GM19238 (cell line): Measurements from ENCODE around the gene MAP3K8.

Source experiments
- DNase-seq: peaks from one replicate; pipeline ENCODE4 v3.0.0; 2011; ENCODE audit warnings: low spot score; ENCODE audit not compliant: insufficient read length

The MAP3K8 gene

DNA sequence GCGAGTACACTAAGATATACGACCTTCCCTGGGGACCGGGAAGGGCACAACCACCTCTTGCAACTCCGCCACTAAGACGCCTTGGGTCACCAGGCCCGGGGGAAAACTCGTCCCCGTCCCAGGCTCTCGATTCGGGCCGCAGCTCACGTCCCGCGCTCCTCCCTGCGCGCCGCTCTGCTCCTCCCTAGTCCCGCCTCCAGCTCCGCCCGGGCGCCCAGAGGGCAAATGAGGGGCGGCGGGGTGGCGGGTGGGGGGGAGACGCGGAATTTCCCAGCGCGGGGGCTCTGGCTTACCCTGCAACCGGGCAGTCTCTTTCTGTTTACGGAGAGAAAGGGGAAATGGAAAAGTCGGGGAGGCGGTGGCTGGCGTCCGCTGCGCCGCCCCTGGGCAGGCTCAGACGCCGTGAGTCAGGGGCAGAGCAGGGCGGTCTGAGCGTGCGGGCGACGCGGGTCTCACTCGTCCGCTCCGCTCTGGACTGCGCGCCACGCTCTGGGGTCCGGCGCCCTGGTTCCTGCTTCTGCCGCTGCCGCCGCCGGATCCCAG lies at the start of gene MAP3K8:
Gene MAP3K8, plus strand, starts transcription at position 455 of the 543 bp plus-strand sequence. CDS start 4,755 bp downstream, outside the sequence.
- peak; percentile 61 for DNase-seq

DNA sequence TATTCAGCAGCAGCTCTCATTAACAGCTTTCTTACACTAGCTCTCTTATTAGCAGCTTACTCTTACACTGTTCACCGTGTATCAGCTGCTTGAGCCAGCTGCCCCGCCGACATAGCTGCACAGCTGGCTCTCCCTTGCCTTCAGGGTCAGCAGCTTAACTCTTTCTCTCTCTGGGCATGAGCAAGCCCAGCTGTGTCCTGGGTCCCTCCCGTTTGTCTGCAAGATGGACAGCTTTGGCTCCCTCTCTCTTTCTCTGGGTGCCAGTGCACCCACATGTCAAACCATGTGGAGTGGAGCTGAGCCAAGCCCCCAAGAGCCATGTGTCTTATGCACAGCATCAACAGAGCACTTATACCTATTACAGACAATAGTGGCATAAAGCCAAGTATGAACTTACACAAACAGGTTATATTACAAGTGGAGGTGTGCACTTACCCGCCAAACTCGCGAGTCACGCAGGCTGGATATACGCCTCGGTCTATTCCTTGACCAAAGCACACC lies 49.2 kb upstream of the MAP3K8 start:
- no peak for DNase-seq

DNA sequence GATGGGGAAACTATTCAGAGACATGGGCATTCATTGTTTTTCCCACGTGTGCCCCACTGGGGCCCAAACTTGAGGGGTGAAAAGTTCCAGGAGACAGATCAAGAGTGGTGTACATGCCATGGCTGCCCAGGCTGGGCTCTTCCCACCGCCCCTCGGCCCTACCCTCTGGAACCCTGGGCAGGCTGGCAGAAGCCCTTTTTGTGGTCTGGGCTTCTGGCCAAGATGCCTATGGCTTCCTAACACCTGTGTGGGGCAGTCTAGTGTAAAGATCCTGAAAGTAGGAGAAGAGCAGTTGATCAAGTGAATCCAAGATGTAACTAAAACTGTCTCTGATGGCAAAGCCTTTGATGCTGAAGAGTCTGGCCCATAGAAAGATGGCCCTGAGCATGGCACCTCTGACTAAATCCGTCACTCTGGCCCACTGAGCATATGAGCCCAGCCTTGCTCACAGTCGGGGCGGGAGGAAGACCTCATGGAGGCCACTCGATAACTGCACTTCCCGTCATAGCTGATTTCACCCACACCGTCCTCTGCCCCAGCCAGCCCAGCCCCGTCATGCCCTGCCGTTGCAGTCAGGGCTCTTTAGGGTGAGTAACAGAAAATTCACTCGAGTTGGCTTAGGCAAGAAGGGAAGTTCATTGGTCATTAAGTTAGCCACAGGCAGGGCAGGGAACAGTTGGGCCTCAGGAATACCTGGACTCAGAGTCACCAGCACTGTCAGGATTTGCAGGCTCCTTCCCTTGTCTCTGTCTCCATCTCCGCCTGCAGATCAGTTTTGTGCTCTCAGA lies 47.0 kb upstream of the MAP3K8 start:
- no peak for DNase-seq

DNA sequence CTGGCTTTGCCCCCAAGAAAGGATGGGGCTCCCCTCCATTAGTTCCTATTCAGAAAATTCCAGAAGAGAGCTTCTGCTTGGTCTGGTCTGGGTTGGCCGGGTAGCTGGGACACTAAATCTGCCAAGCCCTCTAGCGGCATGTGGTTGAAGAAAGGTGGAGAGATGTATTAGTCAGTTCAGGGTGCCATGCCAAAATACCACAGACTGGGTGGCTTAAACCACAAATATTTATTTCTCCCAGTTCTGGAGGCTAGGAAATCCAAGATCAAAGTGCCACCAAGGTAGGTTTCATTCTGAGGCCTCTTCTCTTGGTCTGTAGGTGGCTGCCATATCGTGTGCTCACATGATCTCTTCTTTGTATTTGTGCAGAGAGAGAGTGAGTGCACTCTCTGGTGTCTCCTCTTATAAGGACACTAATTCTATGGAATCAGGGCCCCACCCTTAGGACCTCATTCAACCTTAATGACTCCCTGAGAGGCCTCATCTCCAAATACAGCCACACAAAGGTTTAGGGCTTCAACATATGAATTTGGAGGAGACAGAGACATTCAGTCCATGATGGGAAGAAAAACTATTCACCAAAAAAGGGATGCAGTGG lies 46.2 kb upstream of the MAP3K8 start:
- no peak for DNase-seq

DNA sequence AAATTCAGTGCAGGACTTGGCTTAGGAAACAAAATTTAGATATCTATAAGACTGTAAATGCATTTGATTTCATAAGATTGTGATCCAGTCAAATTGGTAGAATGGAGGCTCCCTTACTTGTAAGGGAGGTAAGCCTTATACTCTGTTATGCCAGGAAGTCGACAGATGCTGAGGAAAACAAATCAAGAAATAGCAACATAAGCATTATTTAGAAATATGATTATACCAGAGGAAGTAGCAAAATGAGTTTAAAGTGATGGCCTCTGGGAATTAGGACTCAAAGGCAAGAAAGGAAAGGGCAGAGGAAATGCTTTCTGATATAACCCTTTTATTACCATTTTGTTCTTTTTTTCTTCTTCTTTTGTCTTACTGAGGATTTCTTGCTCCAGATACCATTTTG lies 44.4 kb upstream of the MAP3K8 start:
- DNase-seq, result no peak

DNA sequence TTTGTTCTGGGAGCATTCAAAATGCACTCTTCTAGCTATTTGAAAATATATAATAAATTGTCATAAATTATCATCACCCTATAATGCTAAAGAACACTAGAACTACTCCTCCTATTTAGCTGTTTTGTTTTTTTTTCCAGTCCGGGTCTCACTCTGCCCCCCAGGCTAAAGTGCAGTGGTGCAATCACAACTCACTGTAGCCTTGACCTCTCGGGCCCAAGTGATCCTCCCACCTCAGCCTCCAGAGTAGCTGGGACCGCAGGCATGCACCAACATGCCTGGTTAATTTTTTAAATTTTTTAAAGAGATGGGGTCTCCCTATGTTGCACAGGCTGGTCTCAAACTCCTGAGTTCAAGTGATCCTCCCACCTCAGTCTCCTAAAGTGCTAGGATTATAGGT lies 43.8 kb upstream of the MAP3K8 start:
- no peak for DNase-seq

DNA sequence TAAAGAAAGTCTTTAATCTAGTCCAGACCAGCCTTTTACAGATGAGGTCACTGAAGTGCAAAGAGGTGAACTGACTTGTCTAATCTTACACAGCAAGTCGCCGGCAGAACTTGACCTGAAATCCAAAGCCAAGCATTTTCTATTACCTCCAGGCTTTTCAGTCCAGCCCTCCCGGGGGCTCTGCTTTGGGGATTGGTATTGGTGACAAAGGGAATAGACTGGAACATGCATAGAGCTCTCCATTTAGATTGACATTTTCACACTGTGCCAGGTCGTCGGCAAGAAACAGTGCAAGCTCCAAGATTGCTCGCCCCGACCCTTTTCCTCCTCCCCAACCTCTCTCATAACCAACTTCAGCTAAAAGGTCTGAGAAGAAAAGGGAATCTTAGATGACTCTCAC lies 42.7 kb upstream of the MAP3K8 start:
- DNase-seq, result no peak

DNA sequence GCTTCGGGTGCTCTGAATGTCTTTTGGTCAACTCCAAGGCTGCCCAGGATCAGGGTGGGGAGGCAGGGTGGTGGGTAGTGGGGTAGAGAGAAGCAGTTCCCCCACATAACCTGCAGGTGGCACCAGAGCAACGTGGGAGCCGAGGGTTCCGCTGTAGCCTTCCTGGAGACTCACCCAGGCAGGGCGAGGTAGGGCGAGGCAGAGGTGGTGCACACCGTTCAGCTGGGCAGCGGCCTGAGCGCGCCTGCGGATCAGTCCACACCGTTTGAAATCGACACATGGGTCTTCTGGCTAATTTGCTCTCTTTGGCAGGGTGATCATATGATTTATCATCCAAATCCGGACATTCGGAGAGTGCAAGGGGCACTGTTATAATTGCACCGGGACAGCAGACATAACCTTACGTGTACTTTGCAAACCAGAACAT lies 41.4 kb upstream of the MAP3K8 start:
- DNase-seq, result peak; percentile 88

DNA sequence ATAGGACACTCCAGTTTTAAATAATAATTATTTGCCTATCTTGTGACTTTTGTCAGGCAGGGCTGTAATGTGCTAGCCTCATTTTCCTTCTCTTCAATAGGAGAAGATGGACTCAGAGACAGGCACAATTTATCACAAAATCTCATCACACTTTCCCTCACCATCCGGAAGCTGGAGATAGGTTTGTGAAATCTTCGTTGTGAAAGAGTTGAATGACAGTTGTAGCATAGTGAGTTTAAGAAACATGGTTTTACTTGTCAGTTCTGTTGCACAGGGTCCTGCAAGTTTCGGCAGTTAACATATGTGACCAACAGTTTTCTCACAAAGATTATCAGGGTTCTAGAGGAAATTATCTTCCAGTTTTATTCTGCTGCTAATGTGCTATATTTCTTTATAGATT lies 37.7 kb upstream of the MAP3K8 start:
- DNase-seq, result no peak

DNA sequence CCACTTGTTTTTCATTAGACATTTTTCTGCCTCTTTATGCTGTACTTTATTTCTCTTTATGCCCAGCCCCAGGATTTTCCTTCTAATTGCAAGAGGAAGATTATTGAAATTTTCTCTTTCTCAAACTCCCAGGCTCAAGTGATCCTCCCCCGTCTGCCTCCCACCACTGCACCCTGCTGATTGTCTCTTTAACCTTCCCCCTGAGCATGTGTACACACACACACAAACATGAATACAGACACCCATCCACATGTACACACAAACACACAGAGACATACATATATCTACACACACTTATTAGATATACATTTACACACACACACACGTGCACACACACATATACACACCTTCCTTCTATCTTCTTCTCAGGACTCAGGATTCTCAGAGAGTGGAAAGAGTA lies 37.3 kb upstream of the MAP3K8 start:
- no peak for DNase-seq

DNA sequence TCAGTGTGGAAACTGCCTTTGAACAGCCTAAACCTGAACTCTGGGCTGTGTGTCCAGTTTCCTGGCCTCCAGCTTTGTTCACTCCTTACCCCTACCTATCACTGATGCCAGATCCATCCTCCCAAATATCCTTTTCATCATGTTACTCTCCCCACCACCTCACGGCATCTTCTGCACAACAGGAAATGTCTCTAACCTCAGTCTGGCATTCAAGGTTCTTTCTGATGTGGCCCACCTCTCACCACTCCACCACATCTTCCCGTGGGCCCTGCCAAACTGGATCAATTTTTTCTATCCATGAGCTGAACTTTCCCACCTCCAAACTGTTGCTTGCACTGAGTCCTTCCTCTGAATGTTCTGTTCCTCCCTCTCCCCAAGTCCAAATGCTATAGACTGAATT lies 35.8 kb upstream of the MAP3K8 start:
- DNase-seq, result no peak

DNA sequence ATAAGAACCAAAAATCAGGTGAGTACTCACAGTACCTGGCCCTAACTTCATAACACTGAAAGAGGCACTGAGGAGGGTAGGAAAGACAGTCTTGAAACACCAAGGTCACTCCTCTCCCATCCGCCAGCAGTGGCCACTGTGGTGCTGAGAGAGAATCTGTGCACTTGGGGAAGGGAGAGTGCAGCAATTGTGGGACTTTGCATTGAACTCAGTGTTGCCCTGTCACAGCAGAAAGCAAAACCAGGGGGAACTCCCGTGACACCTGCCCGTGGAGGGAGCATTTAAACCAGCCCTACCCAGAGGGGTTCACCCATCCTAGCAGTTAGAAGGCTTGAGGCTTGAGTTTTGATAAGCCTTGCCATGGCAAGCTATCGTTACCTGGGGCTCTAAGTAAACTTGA lies 35.2 kb upstream of the MAP3K8 start:
- DNase-seq, result no peak

DNA sequence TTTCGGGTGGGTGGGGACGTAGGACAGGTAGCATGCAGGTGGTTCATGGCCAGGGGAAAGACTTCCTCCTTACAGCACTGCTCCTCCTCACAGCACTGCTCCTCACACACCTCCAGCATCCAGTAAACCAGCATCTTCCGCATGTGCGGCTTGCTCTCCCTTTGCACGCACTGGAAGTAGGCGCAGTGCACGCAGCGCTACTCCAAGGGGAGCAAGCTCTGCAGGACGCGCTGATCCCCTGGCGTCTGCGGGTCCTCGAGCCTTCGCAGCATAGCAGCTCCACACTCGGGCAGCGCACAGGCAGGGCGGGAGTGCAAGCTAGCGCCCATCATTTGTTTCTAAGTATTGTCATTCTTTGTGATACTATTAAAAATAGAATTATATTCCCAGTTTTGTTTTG lies 30.5 kb upstream of the MAP3K8 start:
- no peak for DNase-seq

DNA sequence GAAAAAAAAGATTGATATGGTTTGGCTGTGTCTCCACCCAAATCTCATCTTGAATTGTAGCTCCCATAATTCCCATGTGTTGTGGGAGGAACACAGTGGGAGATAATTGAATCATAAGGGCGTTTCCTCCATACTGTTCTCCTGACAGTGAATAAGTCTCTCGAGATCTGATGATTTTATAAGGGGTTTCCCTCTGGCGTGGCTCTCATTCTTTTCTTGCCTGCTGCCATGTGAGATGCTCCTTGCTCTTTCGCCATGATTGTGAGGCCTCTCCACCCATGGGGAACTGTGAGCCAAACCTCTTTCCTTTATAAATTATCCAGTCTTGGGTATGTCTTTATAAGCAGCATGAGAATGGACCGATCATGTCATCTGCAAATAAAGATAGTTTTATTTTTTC lies 29.4 kb upstream of the MAP3K8 start:
- no peak for DNase-seq

DNA sequence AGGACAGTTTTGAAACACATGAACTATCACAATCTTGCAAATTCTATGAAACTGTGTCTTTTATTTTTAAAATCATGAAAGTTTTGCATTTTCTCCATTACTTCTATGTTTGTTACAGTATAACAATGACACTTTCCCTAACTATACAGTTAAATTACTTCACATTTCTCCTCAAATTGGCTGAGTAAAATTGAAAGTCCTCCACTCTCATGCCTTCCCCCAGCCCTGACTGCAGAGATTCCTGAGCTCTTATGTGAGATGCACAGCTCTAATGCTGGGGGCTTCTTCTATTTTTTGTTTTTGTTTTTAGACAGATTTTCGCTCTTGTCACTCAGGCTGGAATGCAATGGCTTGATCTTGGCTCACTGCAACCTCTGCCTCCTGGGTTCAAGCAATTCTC lies 22.7 kb upstream of the MAP3K8 start:
- no peak for DNase-seq

DNA sequence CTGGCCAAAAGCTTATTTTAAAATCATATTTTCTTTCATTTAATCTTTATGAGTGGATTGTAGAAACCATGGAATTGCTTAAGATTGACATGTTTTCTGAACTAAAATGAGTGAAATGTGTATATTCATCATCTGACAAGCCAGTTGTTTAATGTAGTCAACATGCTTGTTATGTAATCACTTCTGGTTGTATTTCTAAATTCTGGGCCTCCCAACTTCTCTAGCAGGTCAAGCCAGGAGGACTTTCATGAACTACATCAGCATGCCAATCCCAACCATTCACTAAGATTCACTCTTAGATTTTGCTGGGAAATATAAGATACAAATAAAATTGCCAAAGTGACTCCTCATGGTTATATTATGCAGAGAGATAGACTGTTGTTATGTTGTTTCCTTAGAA lies 21.1 kb upstream of the MAP3K8 start:
- DNase-seq, result no peak

DNA sequence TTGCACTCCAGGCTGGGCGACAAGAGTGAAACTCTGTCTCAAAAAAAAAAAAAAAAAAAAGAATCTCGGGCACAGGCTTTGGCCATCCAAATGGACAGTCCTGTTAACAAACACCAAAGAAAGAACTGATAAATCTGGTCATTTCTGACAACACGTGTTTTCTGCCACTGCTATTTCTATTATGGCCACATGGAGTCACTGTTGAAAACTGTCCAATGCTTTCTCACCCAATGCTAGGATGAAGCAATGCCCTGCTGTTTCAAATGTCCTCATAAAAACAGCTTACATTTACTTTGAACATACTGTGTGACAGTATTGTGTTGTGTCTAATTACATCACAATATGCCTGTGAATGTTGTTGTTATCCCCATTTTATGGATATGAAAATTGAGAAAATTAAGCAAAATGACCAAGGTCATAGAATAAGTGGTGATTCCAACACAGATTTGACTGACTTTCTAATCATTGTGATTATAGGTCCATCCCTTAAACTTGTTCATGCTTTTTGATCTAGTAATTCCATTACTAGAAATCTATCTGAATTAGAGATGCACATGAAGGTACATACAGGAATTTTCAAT lies 19.9 kb upstream of the MAP3K8 start:
- no peak for DNase-seq

DNA sequence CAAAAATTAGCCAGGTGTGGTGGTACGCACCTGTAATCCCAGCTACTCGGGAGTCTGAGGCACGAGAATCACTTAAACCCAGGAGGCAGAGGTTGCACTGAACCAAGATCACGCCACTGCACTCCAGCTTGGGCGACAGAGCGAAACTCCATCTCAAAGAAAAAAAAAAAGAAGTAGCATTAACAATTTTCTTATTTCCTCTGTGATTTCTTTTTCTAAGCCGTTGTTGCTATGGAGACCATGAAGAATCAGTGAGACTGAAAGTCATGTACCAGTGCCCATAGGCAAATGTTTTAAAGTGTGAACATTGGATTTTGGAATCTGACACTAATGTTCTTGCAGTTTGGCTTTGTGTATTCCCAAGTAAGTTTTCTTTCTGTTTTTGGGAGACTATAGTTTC lies 18.4 kb upstream of the MAP3K8 start:
- DNase-seq, result no peak

DNA sequence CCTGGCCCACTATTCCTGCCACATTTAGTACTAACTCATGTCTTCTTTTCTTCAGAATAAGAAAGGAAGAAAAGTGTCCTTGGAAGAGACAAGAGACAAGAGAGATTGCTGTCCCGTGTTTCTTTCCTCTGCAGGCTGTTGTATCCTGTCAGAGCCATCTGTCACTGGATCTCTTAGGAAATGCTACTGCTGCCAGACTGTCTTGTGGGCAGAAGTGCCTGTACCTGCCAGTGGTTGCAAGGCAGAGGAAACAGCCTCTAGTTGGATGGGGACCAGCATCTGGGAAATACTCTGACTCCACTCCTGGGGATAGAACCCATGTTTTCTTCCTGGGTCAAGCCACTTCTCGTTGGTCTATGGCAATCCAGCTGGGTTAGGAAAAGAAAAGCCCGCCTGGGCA lies 16.7 kb upstream of the MAP3K8 start:
- DNase-seq, result no peak

DNA sequence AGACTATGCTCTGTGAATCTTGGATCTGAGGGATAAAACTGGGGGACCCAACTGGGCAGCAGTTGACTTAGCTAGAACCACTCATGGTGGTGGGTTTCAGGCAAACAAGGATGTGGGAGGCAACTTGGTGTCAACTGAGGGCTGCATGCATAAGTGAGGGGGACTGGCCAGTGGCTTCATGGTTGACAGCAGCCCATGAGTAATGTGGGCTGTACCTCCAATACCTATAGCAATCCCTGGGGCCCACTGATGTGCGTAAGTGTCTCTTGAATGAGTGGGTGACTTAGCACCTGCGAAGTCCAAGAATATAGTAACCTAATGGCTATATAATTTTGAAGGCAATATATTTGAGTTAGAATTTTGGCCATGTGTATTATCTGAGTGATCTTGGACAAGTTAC lies 13.7 kb upstream of the MAP3K8 start:
- no peak for DNase-seq

DNA sequence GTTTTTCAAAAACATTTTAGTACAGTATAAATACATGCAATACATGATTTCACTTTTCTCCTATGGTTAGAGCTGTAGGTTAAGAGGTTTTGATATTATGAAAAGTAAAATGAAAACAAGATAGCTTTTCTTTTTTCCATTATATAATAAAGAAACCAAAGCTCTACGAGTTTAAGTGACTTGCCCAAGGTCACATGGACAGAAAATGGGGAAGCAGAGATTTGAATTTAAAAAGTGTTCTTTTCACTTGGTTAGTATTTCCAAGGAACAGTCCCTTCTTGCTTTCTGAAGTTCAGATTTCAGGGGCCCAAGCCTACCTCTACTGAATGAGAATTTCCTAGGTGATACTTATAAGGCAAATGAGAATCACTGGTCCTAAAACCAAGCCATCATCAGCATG lies 13.2 kb upstream of the MAP3K8 start:
- no peak for DNase-seq

DNA sequence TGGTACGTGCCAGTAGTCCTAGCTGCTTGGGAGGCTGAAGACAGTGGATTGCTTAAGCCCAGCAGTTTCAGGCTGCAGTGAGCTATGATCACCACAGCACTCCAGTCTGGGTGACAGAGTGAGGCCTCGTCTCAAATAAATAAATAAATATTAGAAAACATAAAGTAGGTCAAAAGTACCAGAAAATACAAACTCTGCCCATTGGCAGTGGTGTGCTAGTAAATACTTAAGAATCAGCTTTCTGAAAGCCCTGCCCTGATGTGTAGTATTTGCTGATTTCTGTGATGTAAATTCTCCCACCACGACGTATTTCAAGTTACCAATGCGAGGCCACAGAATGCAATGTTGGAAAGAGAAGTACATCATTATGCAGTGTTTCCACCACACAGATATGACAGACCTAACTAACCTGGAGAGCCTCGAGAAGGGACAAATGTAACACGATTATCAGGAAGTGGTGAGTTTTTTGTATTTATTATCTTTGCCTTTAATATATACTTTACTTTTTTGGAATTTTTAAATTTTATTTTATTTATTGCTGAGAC lies 11.8 kb upstream of the MAP3K8 start:
- no peak for DNase-seq
